Aorta (tissue), 5 donors: ENCODE measurements around the gene RANBP1. TPM values are rescaled to one million over a fixed set of nuclear protein-coding genes. Genes with fewer than 3 reads are reported as not detected.
"Not testable (repeated sequence)": the region's sequence is repeated elsewhere in the genome, so short reads cannot be mapped to it uniquely, and the experiment has no call there.

Experiments used
- ATAC-seq: fragments of 200-7000 bp; cut with Tn5 transposase; one replicate; pipeline ENCODE4 v1.9.1; 2022; ENCODE audit warnings: moderate library complexity; ENCODE audit not compliant: low FRiP score
- DNase-seq, 2 donors: peaks; one replicate each; pipeline ENCODE4 v3.0.0-alpha.2; 2020
- H3K27ac ChIP-seq, 2 donors: one replicate each; pipeline ENCODE4 v1.5.1; 2013; ENCODE audit warnings: low read length in 2 of 2, mild to moderate bottlenecking in 2 of 2, moderate library complexity in 2 of 2, control low read depth in 1 of 2, inconsistent platforms in 1 of 2, low read depth in 1 of 2
- H3K27me3 ChIP-seq, 2 donors: one replicate each; pipeline ENCODE4 v1.6.1; 2013; ENCODE audit warnings: control low read depth in 1 of 2, low read length in 1 of 2, mild to moderate bottlenecking in 1 of 2, moderate library complexity in 1 of 2; ENCODE audit not compliant: insufficient read depth in 2 of 2, control insufficient read depth in 1 of 2
- H3K36me3 ChIP-seq, 2 donors: one replicate each; pipeline ENCODE4 v1.6.1; 2013; ENCODE audit warnings: control low read depth in 1 of 2, low read length in 1 of 2, mild to moderate bottlenecking in 1 of 2; ENCODE audit not compliant: insufficient read depth in 2 of 2, control insufficient read depth in 1 of 2
- H3K4me1 ChIP-seq, 2 donors: one replicate each; pipeline ENCODE4 v1.6.1; 2013; ENCODE audit warnings: low read length in 2 of 2, control low read depth in 1 of 2, mild to moderate bottlenecking in 1 of 2, moderate library complexity in 1 of 2; ENCODE audit not compliant: insufficient read depth in 2 of 2, control insufficient read depth in 1 of 2
- H3K4me3 ChIP-seq, 2 donors: one replicate each; pipeline ENCODE4 v1.5.1; 2013; ENCODE audit warnings: low read length in 2 of 2, control low read depth in 1 of 2, mild to moderate bottlenecking in 1 of 2
- H3K9me3 ChIP-seq: one replicate; pipeline ENCODE4 v1.6.1; 2013; ENCODE audit warnings: mild to moderate bottlenecking, low read length; ENCODE audit not compliant: control insufficient read depth
- whole genome bisulfite sequencing, 2 donors: extraction: QIAGEN DNeasy Blood & Tissue Kit; methylation state at CpG; one replicate each; pipeline ENCODE4 v1.1.7; 2013; 5-methylcytosine and 5-hydroxymethylcytosine counted together
- intact Hi-C, 2 donors: fragments of 100-400 bp; cut with DNase I; formaldehyde crosslinking; loops; one replicate each; pipeline versions ENCODE4 v1.14.2 to v1.15.0; 2022
- long read RNA-seq, 2 donors: library from polyadenylated mRNA; unstranded; transcript quantifications; one replicate each; pipeline ENCODE4 v2.0.0, GENCODE V29; 2020 to 2021
- polyA plus RNA-seq, 2 donors: library from polyadenylated mRNA; stranded (reverse); fragments of 200-250 nt; gene quantifications; one replicate each; pipeline ENCODE4 v1.2.3, GENCODE V29; 2013
- total RNA-seq, 2 donors: library from RNA; stranded (reverse); fragmentation: NEBNext Ultra II Directional; extraction: Animal tissue kit (Norgen Biotek cat#: 25700); gene quantifications; one replicate each; pipeline ENCODE4 v1.2.1, GENCODE V29; 2021
- donor health status: healthy with polysubstance abuse.
- donor health status: Bipolar disorder and iron deficiency.
- donor health status: DM: no; HTN: no; CAD: no.
- donor health status: DM: no; HTN: no; CAD: no.
- donor health status: DM: yes; HTN: yes; CAD: no.

Gene RANBP1
- total RNA-seq (10 to 100 TPM; 49.8 to 54.7 TPM), polyA plus RNA-seq (10 to 100 TPM; 57.6 to 75.0 TPM)
- long read RNA-seq, donor 1, transcript RANBP1-201 (6 exons, 837 nt) = major isoform, 17 of 52 reads
- long read RNA-seq, donor 1, transcript RANBP1-202 (6 exons, 1,132 nt) = minor isoform, 14 of 52 reads
- long read RNA-seq, donor 1, partial matches to known transcripts = 16 of 52 reads
- long read RNA-seq, donor 1, other reads (novel, unspliced or antisense) = 2 of 52 reads
- long read RNA-seq, donor 2, transcript RANBP1-202 (6 exons, 1,132 nt) = minor isoform, 9 of 36 reads
- long read RNA-seq, donor 2, transcript RANBP1-201 (6 exons, 837 nt) = major isoform, 23 of 36 reads
- long read RNA-seq, donor 2, partial matches to known transcripts = 1 of 36 reads
- long read RNA-seq, donor 2, other reads (novel, unspliced or antisense) = 3 of 36 reads

- intact Hi-C loops = loop anchor here (2.0 to 5.0 kb wide), 2 partner anchors 34 to 35 kb away; partner anchors contain the start of gene DGCR8 (in 2 of the 2)
- no peaks in the 10 kb centered on the region for H3K36me3 ChIP-seq
- no peaks in the 10 kb centered on the region for H3K27me3 ChIP-seq
- ATAC-seq (no peak), DNase-seq (peak; percentile 50 to 75)
- 67 to 68% methylated on average over 30 of the region's 30 CpGs for WGBS, 2 donors
- H3K4me3 ChIP-seq = peak within 1 kb of the TSS in 1 of 2 donors; percentile 60
- H3K4me1 ChIP-seq = no peaks in the 10 kb centered on the region
- H3K27ac ChIP-seq = peak within 1 kb of the TSS in 1 of 2 donors; percentile 60
- no peaks in the 10 kb centered on the region for H3K9me3 ChIP-seq
These were observed at the start of gene RANBP1 for GRCh38 chr22:20115691-20116375. TSS of gene RANBP1 (plus strand) at chr22:20116104. CDS start at chr22:20116185, 81 bp downstream.

GRCh38 chr22:20066617-20067383, 49.1 kb upstream of the RANBP1 start:
- Histone ChIP-seq H3K27ac (no peak overlapping the region), H3K4me3 (no peak overlapping the region), H3K36me3 (peaks cover 0 to 6% of the 10 kb centered on the region in 2 donors), H3K27me3 (no peaks in the 10 kb centered on the region), H3K4me1 (no peaks in the 10 kb centered on the region), H3K9me3 (no peaks in the 10 kb centered on the region)
- WGBS, 2 donors = 87 to 92% methylated on average over 11 of the region's 11 CpGs
- no peak for ATAC-seq
- intact Hi-C loops = no loop called here
- DNase-seq = peak in 1 of 2 donors; percentile 41

- H3K9me3 ChIP-seq, intact Hi-C loops, H3K27ac ChIP-seq, ATAC-seq, H3K4me1 ChIP-seq, H3K36me3 ChIP-seq, H3K4me3 ChIP-seq, H3K27me3 ChIP-seq, DNase-seq: not testable (repeated sequence)
- WGBS, 2 donors = 97% methylated on average over 3 of the region's 3 CpGs
These were observed 48.6 kb upstream of the RANBP1 start for GRCh38 chr22:20067384-20067682.

DNA sequence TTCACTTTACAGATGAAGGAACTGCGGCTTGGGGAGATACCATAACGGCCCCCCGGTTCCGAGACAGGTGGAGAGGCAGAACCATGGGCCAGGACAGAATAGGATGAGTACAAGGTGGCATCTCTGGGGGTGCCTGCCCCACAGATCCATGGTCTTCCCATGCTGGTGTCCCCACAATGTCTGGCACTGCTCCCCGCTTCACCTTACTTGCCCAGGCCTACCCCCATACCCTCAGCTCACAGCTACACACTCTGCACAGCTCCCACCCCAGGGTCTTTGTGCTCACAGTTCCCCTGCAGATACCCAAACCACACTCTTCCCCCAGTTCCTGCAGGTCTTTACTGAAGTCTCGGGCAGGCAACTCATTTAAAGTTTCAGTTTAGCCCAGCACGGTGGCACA, 47.3 kb upstream of the RANBP1 start:
- peak; percentile 25 to 49 for DNase-seq
- H3K4me1 ChIP-seq = no peaks in the 10 kb centered on the region
- no peak overlapping the region for H3K27ac ChIP-seq
- 94 to 96% methylated on average over 7 of the region's 7 CpGs for WGBS, 2 donors
- no peaks in the 10 kb centered on the region for H3K9me3 ChIP-seq
- ATAC-seq = no peak
- intact Hi-C loops = no loop called here
- H3K36me3 ChIP-seq = peaks cover 0 to 6% of the 10 kb centered on the region in 2 donors
- H3K27me3 ChIP-seq = no peaks in the 10 kb centered on the region
- H3K4me3 ChIP-seq = no peak overlapping the region

- ATAC-seq (no peak), DNase-seq (peak in 1 of 2 donors; percentile 25)
- WGBS, 2 donors = 89 to 93% methylated on average over 7 of the region's 7 CpGs
- intact Hi-C loops = no loop called here
- no peaks in the 10 kb centered on the region for H3K9me3 ChIP-seq
- H3K4me1 ChIP-seq = no peaks in the 10 kb centered on the region
- H3K36me3 ChIP-seq = peaks cover 0 to 3% of the 10 kb centered on the region in 2 donors
- H3K27ac ChIP-seq = no peak overlapping the region
- H3K4me3 ChIP-seq = no peak overlapping the region
- no peaks in the 10 kb centered on the region for H3K27me3 ChIP-seq
These were observed 46.4 kb upstream of the RANBP1 start for GRCh38 chr22:20069331-20070042.

DNA sequence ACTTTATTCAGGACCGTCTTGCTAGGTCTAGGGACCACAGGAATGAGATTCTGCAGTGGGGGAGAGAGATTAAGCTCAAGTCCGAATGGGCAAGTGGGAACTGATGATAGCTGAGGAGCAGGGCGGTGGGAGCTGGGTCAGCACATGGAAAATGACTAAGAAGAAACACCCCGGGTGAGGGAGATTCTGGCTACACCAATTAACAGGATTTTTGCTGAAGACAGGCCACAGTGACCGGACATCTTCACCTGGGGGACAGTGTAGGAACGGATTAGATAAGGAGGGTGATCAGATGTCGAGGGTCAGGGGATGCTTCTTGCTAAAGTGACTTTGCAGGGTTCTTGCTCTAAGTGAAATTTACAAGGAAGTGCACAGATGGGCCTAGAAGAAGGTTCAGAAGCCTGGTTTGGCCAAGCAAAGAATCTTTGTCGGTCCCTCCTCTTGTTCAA, 44.4 kb upstream of the RANBP1 start:
- H3K36me3 ChIP-seq = no peaks in the 10 kb centered on the region
- WGBS, 2 donors = 85 to 88% methylated on average over 8 of the region's 8 CpGs
- no peaks in the 10 kb centered on the region for H3K9me3 ChIP-seq
- no peak overlapping the region for H3K27ac ChIP-seq
- no peaks in the 10 kb centered on the region for H3K4me1 ChIP-seq
- intact Hi-C loops = no loop called here
- DNase-seq = peak in 1 of 2 donors; percentile 50
- H3K27me3 ChIP-seq = no peaks in the 10 kb centered on the region
- no peak for ATAC-seq
- no peak overlapping the region for H3K4me3 ChIP-seq

- peak in 1 of 2 donors; percentile 9 for DNase-seq
- intact Hi-C loops = no loop called here
- no peak for ATAC-seq
- H3K27ac ChIP-seq = no peak overlapping the region
- no peaks in the 10 kb centered on the region for H3K36me3 ChIP-seq
- no peak overlapping the region for H3K4me3 ChIP-seq
- 61 to 64% methylated on average over 6 of the region's 6 CpGs for WGBS, 2 donors
- no peaks in the 10 kb centered on the region for H3K4me1 ChIP-seq
- no peaks in the 10 kb centered on the region for H3K9me3 ChIP-seq
- no peaks in the 10 kb centered on the region for H3K27me3 ChIP-seq
These were observed 39.2 kb upstream of the RANBP1 start for GRCh38 chr22:20076627-20077172.
